Thyroid gland (tissue), 4 donors: Measurements from ENCODE around the gene NDUFS4.

Experiments used
- CTCF ChIP-seq, 6 experiments: fragments of 200-600 bp in 3 of 6; fragments of 450-650 bp in 3 of 6; sonication (generic) in 3 of 6; IDR thresholded peaks; one replicate each; pipeline ENCODE4 v1.5.1; 2016 to 2019; ENCODE audit warnings: antibody characterized with exemption in 6 of 6, mild to moderate bottlenecking in 2 of 6, inconsistent platforms in 1 of 6, moderate library complexity in 1 of 6
- POLR2A ChIP-seq, 2 donors: fragments of 450-650 bp; IDR thresholded peaks; one replicate each; pipeline ENCODE4 v1.6.1; 2017; ENCODE audit warnings: antibody characterized with exemption in 2 of 2, mild to moderate bottlenecking in 2 of 2, moderate library complexity in 1 of 2

- no peak for TF ChIP-seq CTCF (IDR thresholded peaks at IDR 0.05)
- no peak for TF ChIP-seq POLR2A (IDR thresholded peaks at IDR 0.05)
These were observed 42.7 kb downstream of the NDUFS4 start for GRCh38 chr5:53603009-53603687.
